ENCODE measurements around the gene AKAP4. TPM values are rescaled to one million over a fixed set of nuclear protein-coding genes. Genes with fewer than 3 reads are reported as not detected.

AKAP4 gene
- total RNA-seq, 2 experiments from 2014 or later = not detected

DNA sequence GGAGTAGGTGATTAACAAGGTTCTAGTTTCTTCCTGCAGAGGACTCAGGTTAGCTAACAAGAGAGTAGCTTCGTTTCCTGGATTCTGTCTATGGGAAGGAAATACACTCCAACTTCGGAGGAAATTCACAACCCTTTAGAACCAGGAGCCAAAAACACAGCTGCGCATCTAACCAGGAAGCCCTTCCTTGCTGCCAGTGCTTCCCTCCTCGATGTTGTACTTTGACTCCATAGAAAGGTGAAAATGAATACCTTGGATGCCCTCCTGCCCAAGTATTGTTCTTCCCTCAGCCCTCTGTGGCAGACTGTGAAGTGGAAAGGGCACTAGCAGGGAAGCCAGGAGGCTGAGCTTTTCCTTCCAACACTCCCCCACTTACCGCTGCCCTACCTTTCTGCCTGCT lies 35.1 kb downstream of the AKAP4 start:
- DNase-seq (no peak), ATAC-seq (ENCODE audit: poor library complexity) (no peak)
- Mint-ChIP-seq H3K4me3 (no peak overlapping the region), H3K36me3 (ENCODE audit: low read depth) (no peaks in the 10 kb centered on the region), H3K4me1 (ENCODE audit: low read depth) (no peaks in the 10 kb centered on the region), H3K9me3 (no peaks in the 10 kb centered on the region), H3K27ac (no peak overlapping the region), H3K27me3 (no peaks in the 10 kb centered on the region)
- CTCF ChIA-PET = no interaction called here
- Histone ChIP-seq H3K4me1 (ENCODE audit: insufficient read depth, low read length) (no peaks in the 10 kb centered on the region), H3K27me3 (ENCODE audit: control insufficient read depth in 1 of 2, insufficient read depth in 2 of 2, low read length in 2 of 2) (no peaks in the 10 kb centered on the region), H3K9me3 (ENCODE audit: control insufficient read depth in 1 of 2, insufficient read depth in 1 of 2, low read length in 2 of 2) (no peaks in the 10 kb centered on the region), H3K36me3 (ENCODE audit: insufficient read depth, low read length) (no peaks in the 10 kb centered on the region), H3K4me3 (ENCODE audit: low read length) (no peak overlapping the region), H3K27ac (ENCODE audit: low read depth in 1 of 2, low read length in 2 of 2) (no peak overlapping the region)
- POLR2A ChIA-PET = no interaction called here
- TF ChIP-seq CTCF (IDR thresholded peaks at IDR 0.05) = no peak
- intact Hi-C loops (cut with DNase I, micrococcal nuclease) = no loop called here

DNA sequence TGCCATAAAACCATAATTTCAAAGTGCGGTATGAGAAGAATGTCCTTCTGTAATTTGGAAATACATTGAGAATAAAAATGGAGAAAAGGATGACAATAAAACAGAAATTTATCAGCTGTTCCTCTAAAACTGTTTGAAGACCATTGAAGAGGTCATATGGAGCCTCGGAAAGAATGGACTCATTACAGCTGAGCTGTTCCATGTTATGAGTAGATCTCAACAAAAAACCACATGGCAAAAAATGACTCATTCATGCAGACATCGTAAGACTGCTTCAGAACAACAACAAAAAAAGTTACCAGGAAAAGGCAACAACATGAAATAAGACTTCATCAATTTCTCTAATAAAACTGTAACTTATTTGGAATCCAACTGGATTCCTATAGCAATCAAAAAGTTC lies 39.7 kb downstream of the AKAP4 start:
- H3K27me3 Mint-ChIP-seq = no peaks in the 10 kb centered on the region
- no peaks in the 10 kb centered on the region for H3K4me1 Mint-ChIP-seq (ENCODE audit: low read depth)
- Histone ChIP-seq H3K27me3 (ENCODE audit: control insufficient read depth in 1 of 2, insufficient read depth in 2 of 2, low read length in 2 of 2) (no peaks in the 10 kb centered on the region), H3K4me1 (ENCODE audit: insufficient read depth, low read length) (no peaks in the 10 kb centered on the region), H3K36me3 (ENCODE audit: insufficient read depth, low read length) (no peaks in the 10 kb centered on the region), H3K9me3 (ENCODE audit: control insufficient read depth in 1 of 2, insufficient read depth in 1 of 2, low read length in 2 of 2) (no peaks in the 10 kb centered on the region), H3K27ac (ENCODE audit: low read depth in 1 of 2, low read length in 2 of 2) (no peak overlapping the region), H3K4me3 (ENCODE audit: low read length) (no peak overlapping the region)
- DNase-seq (no peak), ATAC-seq (ENCODE audit: poor library complexity) (no peak)
- intact Hi-C loops (cut with DNase I, micrococcal nuclease) = no loop called here
- H3K27ac Mint-ChIP-seq = no peak overlapping the region
- no peaks in the 10 kb centered on the region for H3K9me3 Mint-ChIP-seq
- CTCF ChIA-PET = no interaction called here
- no peak for TF ChIP-seq CTCF (IDR thresholded peaks at IDR 0.05)
- POLR2A ChIA-PET = no interaction called here
- H3K36me3 Mint-ChIP-seq (ENCODE audit: low read depth) = no peaks in the 10 kb centered on the region
- no peak overlapping the region for H3K4me3 Mint-ChIP-seq

- H3K9me3 ChIP-seq (ENCODE audit: control insufficient read depth in 1 of 2, insufficient read depth in 1 of 2, low read length in 2 of 2) = no peaks in the 10 kb centered on the region
- no peaks in the 10 kb centered on the region for H3K4me1 Mint-ChIP-seq (ENCODE audit: low read depth)
- DNase-seq = no peak
- no peaks in the 10 kb centered on the region for H3K27me3 Mint-ChIP-seq
- no peak overlapping the region for H3K4me3 ChIP-seq (ENCODE audit: low read length)
- no peaks in the 10 kb centered on the region for H3K36me3 Mint-ChIP-seq (ENCODE audit: low read depth)
- intact Hi-C loops (cut with DNase I, micrococcal nuclease) = no loop called here
- H3K36me3 ChIP-seq (ENCODE audit: insufficient read depth, low read length) = no peaks in the 10 kb centered on the region
- no peak for TF ChIP-seq CTCF (IDR thresholded peaks at IDR 0.05)
- CTCF ChIA-PET = no interaction called here
- H3K4me3 Mint-ChIP-seq = no peak overlapping the region
- no peaks in the 10 kb centered on the region for H3K27me3 ChIP-seq (ENCODE audit: control insufficient read depth in 1 of 2, insufficient read depth in 2 of 2, low read length in 2 of 2)
- no peak overlapping the region for H3K27ac Mint-ChIP-seq
- no peaks in the 10 kb centered on the region for H3K9me3 Mint-ChIP-seq
- POLR2A ChIA-PET = no interaction called here
- ATAC-seq (ENCODE audit: poor library complexity) = no peak
- H3K4me1 ChIP-seq (ENCODE audit: insufficient read depth, low read length) = no peaks in the 10 kb centered on the region
- H3K27ac ChIP-seq (ENCODE audit: low read depth in 1 of 2, low read length in 2 of 2) = no peak overlapping the region
These were observed 42.2 kb downstream of the AKAP4 start for GRCh38 chrX:50158593-50158992.
